Testis (tissue), 3 donors: ENCODE measurements around the gene ACBD5. TPM values are rescaled to one million over a fixed set of nuclear protein-coding genes. Genes with fewer than 3 reads are reported as not detected.

Experiments
- DNase-seq: peaks from one replicate; pipeline ENCODE4 v3.0.0-alpha.2; 2019
- H3K27ac ChIP-seq, 2 donors: fragments of 200-600 bp; sonication (generic); one replicate each; pipeline ENCODE4 v1.5.1; 2019
- H3K27me3 ChIP-seq: fragments of 200-600 bp; sonication (generic); one replicate; pipeline ENCODE4 v1.5.1; 2019
- H3K36me3 ChIP-seq: fragments of 200-600 bp; sonication (generic); one replicate; pipeline ENCODE4 v1.5.1; 2017; ENCODE audit warnings: low read depth; ENCODE audit errors: missing control alignments
- H3K4me1 ChIP-seq: fragments of 200-600 bp; sonication (generic); one replicate; pipeline ENCODE4 v1.5.1; 2019
- H3K4me3 ChIP-seq, 2 donors: fragments of 200-600 bp; sonication (generic); one replicate each; pipeline ENCODE4 v1.5.1; 2017 to 2019
- H3K9me3 ChIP-seq: fragments of 200-600 bp; sonication (generic); one replicate; pipeline ENCODE4 v1.5.1; 2017
- POLR2A ChIP-seq: fragments of 450-650 bp; IDR thresholded peaks from one replicate; pipeline ENCODE4 v1.6.1; 2017; ENCODE audit warnings: antibody characterized with exemption, mild to moderate bottlenecking, moderate library complexity
- WGBS, 2 donors: methylation state at CpG; one replicate each; pipeline ENCODE4 v1.1.5; 2018; 5-methylcytosine and 5-hydroxymethylcytosine counted together
- intact Hi-C: fragments of 100-400 bp; cut with DNase I; formaldehyde crosslinking; loops from one replicate; pipeline ENCODE4 v1.15.1; 2023; ENCODE audit warnings: low total_unique reads
- polyA plus RNA-seq: library from polyadenylated mRNA; stranded (reverse); fragments of 350-450 nt; fragmentation: Illumina TruSeq; extraction: RNeasy Lipid Tissue Mini Kit (QIAGEN cat#74804); gene quantifications from one replicate; pipeline ENCODE4 v1.2.3, GENCODE V29; 2014; ENCODE audit warnings: low read depth, low replicate concordance; ENCODE audit not compliant: insufficient read depth
- total RNA-seq, 2 donors: library from RNA; depleted of rRNA; stranded (reverse); fragments of >200 nt; gene quantifications; one replicate each; pipeline ENCODE4 v1.2.3, GENCODE V29; 2016
- TF ChIP-seq, protein P1 (sequence below), 3 experiments: fragments of 450-650 bp in 2 of 3; fragments of 200-600 bp in 1 of 3; sonication (generic) in 1 of 3; IDR thresholded peaks; one replicate each; pipeline ENCODE4 v1.5.1; 2016 to 2019; ENCODE audit warnings: antibody characterized with exemption in 3 of 3, mild to moderate bottlenecking in 2 of 3, moderate library complexity in 1 of 3

Gene ACBD5
- total and polyA plus RNA-seq, 3 donors from 2014 or later: 33.8 to 36.4 (median 33.9) TPM

GRCh38 chr10:27230022-27230421 lies 10.6 kb downstream of the ACBD5 start:
- Histone ChIP-seq H3K27me3 (no peaks in the 10 kb centered on the region), H3K4me3 (no peak overlapping the region), H3K27ac (no peak overlapping the region), H3K36me3 (no peaks in the 10 kb centered on the region), H3K4me1 (no peaks in the 10 kb centered on the region), H3K9me3 (no peaks in the 10 kb centered on the region)
- TF ChIP-seq POLR2A: no peak
- TF ChIP-seq, protein P1, sequence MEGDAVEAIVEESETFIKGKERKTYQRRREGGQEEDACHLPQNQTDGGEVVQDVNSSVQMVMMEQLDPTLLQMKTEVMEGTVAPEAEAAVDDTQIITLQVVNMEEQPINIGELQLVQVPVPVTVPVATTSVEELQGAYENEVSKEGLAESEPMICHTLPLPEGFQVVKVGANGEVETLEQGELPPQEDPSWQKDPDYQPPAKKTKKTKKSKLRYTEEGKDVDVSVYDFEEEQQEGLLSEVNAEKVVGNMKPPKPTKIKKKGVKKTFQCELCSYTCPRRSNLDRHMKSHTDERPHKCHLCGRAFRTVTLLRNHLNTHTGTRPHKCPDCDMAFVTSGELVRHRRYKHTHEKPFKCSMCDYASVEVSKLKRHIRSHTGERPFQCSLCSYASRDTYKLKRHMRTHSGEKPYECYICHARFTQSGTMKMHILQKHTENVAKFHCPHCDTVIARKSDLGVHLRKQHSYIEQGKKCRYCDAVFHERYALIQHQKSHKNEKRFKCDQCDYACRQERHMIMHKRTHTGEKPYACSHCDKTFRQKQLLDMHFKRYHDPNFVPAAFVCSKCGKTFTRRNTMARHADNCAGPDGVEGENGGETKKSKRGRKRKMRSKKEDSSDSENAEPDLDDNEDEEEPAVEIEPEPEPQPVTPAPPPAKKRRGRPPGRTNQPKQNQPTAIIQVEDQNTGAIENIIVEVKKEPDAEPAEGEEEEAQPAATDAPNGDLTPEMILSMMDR (IDR thresholded peaks at IDR 0.05): no peak
- DNase-seq: no peak
- WGBS, 2 donors: 55 to 62% methylated on average over 1 of the region's 1 CpG
- intact Hi-C loops: no loop called here

DNA sequence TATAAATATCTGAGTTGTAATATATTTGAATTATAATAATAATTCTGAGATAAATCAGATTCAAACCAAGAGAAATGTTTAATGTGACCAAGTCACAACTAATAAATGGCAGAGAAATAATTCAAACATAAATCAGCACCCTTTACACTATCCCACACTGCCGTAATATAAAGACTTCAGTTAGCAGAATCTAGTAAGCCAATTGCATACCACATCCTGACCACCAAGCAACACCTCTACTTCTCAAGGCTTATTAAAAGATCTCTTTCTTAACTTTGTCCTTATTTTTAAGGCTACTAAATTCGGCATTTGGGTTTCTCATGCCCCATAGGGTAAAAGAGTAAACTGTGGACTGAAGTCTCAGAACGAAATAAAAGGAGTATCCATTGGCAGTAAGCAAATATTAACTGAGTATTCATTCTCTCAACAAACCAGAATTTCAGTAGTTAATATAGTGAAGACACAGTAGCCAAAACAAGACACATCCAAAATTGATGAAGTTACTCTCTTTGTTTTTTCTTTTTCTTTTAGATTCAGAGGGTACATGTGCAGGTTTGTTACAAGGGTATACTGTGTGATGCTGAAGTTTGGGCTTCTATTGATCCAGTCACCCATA lies 14.8 kb downstream of the ACBD5 start:
- intact Hi-C loops: no loop called here
- no peaks in the 10 kb centered on the region for H3K27me3 ChIP-seq
- TF ChIP-seq, protein P1 (IDR thresholded peaks at IDR 0.05): no peak
- TF ChIP-seq POLR2A: no peak
- 58 to 59% methylated on average over 3 of the region's 3 CpGs for WGBS, 2 donors
- no peak overlapping the region for H3K27ac ChIP-seq
- no peaks in the 10 kb centered on the region for H3K9me3 ChIP-seq
- no peak for DNase-seq
- no peak overlapping the region for H3K4me3 ChIP-seq
- no peaks in the 10 kb centered on the region for H3K36me3 ChIP-seq
- H3K4me1 ChIP-seq: no peaks in the 10 kb centered on the region

- intact Hi-C loops: no loop called here
- H3K4me3 ChIP-seq: no peak overlapping the region
- no peaks in the 10 kb centered on the region for H3K9me3 ChIP-seq
- WGBS, 2 donors: 55 to 68% methylated on average over 8 of the region's 8 CpGs
- TF ChIP-seq POLR2A: no peak
- TF ChIP-seq, protein P1 (IDR thresholded peaks at IDR 0.05): no peak
- no peak overlapping the region for H3K27ac ChIP-seq
- no peaks in the 10 kb centered on the region for H3K4me1 ChIP-seq
- no peaks in the 10 kb centered on the region for H3K36me3 ChIP-seq
- no peaks in the 10 kb centered on the region for H3K27me3 ChIP-seq
- no peak for DNase-seq
Observed at GRCh38 chr10:27225011-27225590, 15.5 kb downstream of the ACBD5 start.

GRCh38 chr10:27223964-27224363 lies 16.6 kb downstream of the ACBD5 start:
- Histone ChIP-seq H3K4me3 (no peak overlapping the region), H3K27ac (no peak overlapping the region), H3K9me3 (no peaks in the 10 kb centered on the region), H3K4me1 (no peaks in the 10 kb centered on the region), H3K36me3 (no peaks in the 10 kb centered on the region), H3K27me3 (no peaks in the 10 kb centered on the region)
- TF ChIP-seq, protein P1 (IDR thresholded peaks at IDR 0.05): peak; percentile 10 to 61 (median 27)
- no peak for TF ChIP-seq POLR2A
- WGBS, 2 donors: 78 to 87% methylated on average over 5 of the region's 5 CpGs
- intact Hi-C loops: no loop called here
- peak; percentile 42 for DNase-seq

- H3K4me3 ChIP-seq: no peak overlapping the region
- WGBS, 2 donors: 89 to 91% methylated on average over 2 of the region's 2 CpGs
- peaks cover 4% of the 10 kb centered on the region for H3K4me1 ChIP-seq
- no peak for DNase-seq
- H3K27ac ChIP-seq: no peak overlapping the region
- H3K27me3 ChIP-seq: no peaks in the 10 kb centered on the region
- intact Hi-C loops: no loop called here
- no peaks in the 10 kb centered on the region for H3K9me3 ChIP-seq
- TF ChIP-seq, protein P1 (IDR thresholded peaks at IDR 0.05): no peak
- TF ChIP-seq POLR2A: no peak
- no peaks in the 10 kb centered on the region for H3K36me3 ChIP-seq
Observed at GRCh38 chr10:27207350-27207749, 33.2 kb downstream of the ACBD5 start.
